HG03095 (cell line): ENCODE data around the gene C1orf185.
"Not testable (repeated sequence)": the region's sequence is repeated elsewhere in the genome, so short reads cannot be mapped to it uniquely, and the experiment has no call there.

ENCODE experiments used
- ATAC-seq: cut with Tn5 transposase; IDR thresholded peaks from one replicate; pipeline ENCODE4 v1.9.1; 2021; ENCODE audit warnings: moderate library complexity; ENCODE audit not compliant: unreplicated experiment

Gene C1orf185

DNA sequence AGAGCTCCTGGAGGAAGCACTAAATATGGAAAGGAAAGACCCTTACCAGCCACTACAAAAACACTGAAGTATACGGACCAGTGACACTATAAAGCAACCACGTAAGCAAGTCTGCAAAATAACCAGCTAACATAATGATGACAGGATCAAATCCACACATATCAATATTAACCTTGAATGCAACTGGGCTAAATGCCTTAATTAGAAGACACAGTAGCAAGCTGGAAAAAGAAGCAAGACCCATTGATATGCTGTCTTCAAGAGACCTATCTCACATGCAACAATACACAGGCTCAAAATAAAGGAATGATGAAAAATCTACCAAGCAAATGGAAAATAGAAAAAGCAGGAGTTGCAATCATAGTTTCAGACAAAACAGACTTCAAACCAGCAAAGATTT lies 31.0 kb downstream of the C1orf185 start:
- ATAC-seq = no peak

DNA sequence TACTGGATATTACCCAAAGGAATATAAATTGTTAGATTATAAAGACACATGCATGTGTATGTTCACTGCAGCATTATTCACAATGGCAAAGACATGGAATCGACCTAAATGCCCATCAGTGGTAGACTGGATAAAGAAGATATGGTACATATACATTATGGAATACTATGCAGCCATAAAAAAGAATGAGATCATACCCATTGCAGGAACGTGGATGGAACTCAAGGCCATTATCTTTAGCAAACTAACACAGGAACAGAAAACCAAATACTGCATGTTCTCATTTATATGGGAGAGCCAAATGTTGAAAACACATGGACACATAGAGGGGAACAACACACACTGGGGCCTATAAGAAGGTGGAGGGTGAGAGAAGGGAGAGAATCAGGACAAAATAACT lies 35.7 kb downstream of the C1orf185 start:
- not testable (repeated sequence) for ATAC-seq

DNA sequence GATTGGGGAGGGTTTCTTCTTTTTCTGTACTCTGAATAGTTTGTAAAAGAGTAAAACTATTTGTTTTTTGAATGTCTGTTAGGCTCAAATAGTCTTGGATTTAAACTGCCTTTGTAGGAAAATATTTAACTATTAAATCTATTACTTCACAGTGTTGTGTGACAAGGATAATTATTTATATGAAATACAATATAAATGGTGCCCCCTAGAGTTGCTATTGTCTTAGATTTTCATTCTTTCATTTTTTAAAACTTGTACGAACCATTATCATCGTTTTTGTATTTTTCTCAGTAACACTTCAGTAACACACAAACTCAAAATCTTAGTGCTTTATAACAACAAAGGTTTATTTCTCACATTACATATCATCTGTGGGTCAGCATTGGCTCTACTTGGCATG lies 37.4 kb downstream of the C1orf185 start:
- no peak for ATAC-seq

DNA sequence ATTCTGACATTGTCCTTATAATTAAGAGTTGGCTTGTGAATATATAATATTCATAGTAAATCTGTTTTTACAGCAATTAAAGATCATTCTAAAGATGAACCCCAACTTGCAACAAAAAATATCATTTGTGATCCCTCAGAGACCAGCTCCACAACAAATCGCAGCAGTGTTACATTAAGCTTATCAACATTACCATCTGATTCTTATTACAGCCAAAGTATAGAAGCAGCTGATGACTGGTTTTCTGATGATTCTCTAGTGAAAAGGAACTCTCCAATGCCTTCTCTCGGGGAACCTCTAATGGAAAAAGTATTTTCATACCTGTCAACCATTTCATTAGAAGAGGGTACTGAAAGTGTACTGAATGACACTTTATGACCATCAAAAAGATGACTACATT lies 45.4 kb downstream of the C1orf185 start:
- ATAC-seq = no peak

DNA sequence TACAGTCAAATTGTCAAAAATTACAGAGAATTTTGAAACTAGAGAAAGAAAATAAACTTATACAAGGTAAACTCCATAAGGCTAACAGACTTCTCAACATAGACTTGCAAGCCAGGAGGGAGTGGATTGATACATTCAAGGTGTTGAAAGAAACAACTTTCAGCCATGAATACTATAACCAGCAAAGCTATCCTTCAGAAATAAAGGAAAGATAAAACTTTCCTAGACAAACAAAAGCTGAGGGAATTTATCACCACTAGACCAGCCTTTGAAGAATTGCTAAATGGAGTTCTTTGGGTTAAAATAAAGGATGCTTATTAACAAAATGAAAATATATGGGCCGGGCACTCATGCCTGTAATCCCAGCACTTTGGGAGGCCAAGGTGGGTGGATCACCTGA lies 52.7 kb downstream of the C1orf185 start:
- no peak for ATAC-seq

DNA sequence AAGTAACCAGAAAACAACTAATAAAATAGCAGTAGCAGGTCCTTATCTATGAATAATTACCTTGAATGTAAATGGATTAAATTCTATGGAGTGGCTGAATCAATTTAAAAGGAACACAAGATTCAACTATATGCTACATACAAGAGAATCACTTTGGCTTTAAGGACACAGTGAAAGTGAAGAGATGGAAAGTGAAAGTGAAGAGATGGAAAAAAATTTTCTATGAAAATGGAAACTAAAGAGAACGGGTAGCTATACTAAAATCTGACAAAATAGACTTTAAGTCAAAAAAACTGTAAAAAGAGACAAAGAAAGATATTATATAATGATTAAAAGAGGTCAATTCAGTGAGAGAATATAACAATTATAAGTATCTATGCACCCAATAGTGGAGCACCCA lies 54.7 kb downstream of the C1orf185 start:
- no peak for ATAC-seq

DNA sequence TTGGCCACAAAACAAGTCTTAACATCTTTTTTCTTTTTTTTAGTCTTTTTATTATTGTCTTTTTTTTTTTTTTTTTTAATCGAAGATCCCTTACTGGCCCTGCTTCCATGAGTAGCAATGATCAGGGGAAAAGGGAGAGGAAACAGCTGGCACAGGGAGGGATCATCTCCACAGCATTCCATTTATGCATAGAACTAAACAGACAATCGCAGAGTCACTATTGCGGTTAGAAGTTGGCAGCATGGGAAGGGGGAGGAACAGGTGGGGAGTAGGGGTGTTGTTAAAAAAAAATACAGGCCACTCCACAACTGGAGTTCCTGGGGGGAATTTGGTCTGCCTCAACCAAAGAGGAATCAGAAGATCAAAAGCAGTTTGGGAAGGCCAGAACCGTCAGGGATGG lies 55.4 kb downstream of the C1orf185 start:
- no peak for ATAC-seq

DNA sequence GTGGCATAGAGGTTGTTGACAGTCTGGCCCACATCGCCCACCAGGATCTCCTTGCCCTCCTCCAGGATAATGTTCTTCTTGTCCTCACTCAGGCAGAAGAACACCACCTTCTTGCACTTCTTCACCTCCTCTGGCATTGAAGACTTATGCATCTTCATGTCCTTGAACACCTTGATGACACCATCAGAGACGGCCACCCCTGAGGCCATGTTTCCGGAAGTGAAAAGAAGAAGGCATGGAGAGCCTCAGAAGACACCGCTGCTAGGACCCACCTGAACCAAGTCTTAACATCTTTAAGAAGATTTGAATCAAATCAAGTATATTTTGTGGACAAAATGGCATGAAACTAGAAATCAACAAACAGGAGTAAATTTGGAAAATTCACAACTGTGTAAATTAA lies 56.2 kb downstream of the C1orf185 start:
- ATAC-seq = no peak

DNA sequence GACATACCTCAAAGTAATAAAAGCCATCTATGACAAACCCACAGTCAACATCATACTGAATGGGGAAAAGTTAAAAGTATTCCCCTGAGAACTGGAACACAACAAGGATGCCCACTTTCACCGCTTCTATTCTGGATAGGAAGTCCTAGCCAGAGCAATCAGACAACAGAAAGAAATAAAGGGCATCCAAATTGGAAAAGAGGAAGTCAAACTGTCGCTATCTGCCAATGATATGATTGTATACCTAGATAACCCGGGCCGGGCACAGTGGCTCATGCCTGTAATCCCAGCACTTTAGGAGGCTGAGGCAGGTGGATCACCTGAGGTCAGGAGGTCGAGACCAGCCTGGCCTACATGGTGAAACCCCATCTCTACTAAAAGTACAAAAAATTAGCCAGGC lies 60.5 kb downstream of the C1orf185 start:
- not testable (repeated sequence) for ATAC-seq

DNA sequence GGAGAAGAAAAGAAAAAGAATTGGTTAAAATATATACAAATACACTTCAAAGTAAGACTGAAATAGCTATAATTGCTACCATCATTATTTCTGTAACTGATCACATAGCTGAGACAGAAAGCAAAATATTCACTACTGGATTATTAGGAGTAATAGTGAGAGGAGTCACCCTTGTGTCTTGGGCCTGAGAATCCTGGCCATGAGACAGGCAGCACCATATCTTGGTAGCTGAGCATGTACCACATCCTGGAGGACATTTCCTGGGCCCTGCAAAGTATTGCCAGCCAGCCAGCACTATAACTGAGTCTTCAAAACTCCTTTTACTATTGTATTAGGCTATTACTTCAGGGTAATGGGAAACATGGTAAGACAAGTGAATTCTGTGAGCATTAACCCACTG lies 63.5 kb downstream of the C1orf185 start:
- no peak for ATAC-seq

DNA sequence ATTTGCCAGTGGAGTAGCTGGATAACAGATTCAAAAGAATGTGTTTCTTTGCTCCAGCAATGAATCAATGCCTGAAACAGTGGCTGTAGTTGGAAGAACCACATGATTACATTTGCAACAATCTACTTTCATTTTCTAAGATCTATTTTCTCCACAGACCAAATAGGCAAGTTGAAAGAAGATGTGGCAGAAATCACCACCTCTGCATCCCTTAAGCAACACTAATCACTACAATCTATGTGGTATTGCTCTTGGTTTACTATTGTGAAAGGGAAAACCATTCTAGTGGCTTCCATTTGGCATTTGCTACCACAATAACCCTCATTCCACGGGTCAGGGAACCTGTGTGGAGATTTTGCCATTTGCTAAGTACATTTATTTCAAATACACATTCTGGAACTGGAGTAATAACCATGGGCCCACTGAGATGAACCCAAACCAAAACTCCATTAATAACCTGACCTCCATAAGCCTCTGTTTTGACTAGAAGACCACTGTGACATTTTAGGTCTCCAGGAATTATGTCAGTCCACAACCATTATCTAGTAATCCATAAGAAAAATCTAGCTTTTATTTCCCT lies 66.3 kb downstream of the C1orf185 start:
- ATAC-seq = no peak

DNA sequence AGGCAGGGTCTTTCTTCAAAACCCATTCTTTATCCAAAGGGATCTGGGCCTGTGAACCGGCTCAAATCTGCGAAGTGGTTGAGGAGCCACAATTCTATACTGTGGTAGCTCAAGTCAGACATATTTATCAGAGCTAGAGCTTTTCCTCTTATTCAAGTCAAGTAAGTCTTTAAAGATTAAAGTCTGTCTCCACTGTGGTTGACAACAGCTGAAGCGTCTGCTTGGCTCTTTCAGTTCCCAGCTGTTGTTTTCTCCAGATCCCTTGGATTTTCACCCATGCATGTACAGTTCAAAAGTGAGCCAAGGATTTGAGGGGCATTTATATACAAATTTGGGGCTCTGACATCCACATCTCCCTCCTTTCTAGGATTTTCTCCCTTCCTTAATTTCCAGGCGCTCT lies 66.9 kb downstream of the C1orf185 start:
- no peak for ATAC-seq

DNA sequence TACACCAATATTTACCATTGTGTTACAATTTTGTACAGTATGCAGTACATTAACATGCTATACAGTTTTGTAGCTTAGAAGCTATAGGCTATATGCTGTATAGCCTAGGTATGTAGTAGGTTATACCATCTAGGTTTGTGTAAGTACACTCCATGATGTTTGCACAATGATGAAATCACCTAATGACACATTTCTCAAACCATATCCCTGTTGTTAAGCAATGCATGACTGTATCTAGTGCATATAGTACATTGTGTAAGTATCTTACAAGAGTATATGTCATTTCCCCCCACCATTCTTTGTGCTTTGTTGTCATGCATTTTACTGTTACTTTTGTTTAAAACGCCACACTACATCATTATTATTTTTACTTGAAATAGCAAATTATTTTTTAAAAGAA lies 68.3 kb downstream of the C1orf185 start:
- ATAC-seq = no peak

DNA sequence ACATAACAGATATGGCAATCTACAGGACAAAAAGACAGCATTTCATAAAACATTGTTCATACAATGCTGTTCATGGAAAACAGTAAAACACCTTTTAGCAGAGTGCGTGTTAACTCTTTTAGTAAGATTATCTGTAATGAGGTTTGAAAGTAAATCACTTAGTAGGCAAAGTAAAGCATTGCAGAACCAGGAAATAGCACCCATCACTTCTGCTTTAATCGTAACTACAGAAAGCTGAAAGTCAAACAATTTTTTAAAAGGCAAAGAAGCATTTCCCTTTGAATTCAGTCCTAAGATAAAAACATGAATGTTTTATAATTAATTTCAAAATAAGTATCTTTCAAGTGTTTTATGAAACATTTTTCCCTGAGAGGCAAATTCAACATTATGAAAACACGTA lies 70.8 kb downstream of the C1orf185 start:
- ATAC-seq = no peak

DNA sequence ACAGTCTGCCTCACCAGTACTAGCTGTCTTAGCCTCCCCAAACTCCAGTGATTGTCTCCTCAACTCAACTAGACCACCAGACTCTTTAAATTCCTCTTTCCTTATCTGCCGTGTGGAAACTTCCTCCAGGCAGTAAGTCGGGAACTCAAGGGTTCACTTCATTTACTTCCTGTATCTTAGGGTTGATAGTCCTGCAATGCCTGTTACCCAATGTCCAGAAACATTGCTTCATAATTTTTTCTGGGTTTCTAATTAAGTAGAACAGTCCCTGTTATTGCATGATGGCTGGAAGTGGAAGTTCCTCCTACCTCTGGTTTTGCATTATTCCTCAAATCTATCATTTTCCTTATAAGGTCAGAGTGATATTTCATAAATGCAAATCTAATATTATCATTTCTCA lies 73.2 kb downstream of the C1orf185 start:
- no peak for ATAC-seq

DNA sequence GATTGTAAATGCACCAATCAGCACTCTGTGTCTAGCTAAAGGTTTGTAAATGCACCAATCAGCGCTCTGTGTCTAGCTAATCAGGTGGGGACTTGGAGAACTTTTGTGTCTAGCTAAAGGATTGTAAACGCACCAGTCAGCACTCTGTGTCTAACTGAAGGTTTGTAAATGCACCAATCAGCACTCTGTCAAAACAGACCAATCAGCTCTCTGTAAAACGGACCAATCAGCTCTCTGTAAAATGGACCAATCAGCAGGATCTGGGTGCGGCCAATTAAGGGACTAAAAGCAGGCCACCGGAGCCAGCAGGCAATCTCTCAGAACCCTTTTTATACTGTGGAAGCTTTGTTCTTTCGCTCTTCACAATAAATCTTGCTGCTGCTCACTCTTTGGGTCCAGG lies 76.0 kb downstream of the C1orf185 start:
- ATAC-seq = not testable (repeated sequence)

DNA sequence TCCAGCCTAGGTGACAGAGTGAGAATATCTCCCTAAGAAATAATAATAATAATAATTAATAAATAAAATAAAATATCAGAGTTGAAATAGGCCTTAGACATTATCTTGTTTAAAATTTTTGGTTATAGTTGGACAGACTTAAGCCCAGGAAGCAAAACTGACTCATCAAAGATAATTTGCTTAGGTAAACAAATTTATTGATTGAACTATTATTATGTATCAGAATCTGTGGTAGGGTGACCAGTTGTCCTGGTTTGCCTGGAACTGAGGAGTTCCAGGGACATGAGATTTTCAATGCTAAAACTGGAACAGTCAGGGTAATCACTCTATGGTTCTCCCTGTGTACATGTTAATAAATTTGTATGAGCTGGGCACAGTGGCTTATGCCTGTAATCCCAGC lies 86.2 kb downstream of the C1orf185 start:
- no peak for ATAC-seq

DNA sequence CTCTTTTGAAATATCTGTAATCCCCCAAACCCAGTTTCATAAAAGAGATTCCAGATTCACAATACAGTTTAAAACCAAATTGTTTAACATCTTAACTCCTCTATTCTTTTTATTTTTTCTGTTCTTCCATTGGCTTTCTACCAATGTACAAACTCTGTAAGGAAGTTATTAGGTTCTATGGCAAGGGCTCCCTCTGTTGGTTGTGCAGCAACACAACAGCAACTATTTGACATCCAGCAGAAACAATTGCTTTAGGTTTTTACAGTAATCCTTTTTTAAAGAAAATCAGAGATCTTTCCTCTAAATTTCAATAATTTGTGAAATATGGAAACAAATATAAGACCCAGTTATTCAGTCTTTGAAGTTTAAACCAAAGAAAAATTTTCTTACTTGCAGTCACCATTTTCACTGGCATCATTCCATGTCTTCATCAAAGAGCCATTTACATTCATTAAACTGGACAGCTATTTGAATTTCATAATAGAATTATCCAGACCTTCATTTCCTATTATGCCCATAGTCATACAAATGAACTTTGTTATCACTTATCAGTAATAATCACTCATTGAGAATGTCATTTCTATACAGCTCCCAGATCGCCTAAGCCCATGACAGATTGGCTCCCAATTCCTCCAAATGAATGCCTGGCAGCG lies 87.5 kb downstream of the C1orf185 start:
- no peak for ATAC-seq

DNA sequence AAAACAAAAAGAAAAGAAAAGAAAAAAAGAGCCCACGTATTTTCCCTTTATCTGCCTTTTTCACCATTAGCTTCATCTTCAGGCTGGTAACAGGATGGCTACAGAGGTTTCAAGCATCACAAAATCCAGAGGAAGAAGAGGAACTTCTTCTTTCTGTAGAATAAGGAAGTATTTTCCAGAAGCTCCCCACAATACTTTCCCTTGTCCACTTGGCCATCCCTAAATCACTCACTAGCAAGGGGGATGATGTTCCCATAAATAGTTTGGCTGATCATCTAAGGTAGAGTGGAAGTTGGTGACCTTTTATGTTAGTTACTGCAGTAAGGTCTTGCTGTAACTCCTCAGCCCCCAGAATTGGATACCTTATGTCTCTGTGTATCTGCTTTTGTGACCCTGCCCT lies 88.9 kb downstream of the C1orf185 start:
- no peak for ATAC-seq

DNA sequence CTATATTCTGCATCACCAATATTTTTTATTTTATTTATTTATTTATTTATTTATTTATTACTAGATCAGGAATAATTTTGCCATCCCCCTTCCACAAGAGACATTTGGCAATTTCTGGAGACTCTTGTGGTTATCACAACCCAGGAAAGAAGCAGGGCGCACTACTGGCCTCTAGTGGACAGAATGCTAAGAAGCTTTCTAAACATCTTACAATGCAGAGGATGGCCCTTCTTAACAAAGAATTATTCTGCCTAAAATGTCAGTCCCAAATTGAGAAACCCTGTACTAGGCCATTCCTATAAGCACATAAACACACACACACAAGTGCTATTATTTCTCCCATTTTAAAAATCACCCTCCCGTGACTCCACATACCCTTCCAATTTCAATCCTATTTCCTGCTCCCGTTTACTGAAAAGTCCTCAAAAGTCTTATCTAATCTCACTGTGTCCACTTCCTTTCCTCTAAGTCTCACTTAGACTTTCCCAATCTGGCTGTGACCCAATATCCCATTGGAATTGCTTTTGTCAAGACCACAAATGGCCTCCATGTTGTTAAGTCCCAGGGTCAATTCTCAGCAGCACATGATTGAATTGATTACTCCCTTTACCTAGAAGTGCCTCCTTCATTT lies 90.3 kb downstream of the C1orf185 start:
- ATAC-seq = no peak

DNA sequence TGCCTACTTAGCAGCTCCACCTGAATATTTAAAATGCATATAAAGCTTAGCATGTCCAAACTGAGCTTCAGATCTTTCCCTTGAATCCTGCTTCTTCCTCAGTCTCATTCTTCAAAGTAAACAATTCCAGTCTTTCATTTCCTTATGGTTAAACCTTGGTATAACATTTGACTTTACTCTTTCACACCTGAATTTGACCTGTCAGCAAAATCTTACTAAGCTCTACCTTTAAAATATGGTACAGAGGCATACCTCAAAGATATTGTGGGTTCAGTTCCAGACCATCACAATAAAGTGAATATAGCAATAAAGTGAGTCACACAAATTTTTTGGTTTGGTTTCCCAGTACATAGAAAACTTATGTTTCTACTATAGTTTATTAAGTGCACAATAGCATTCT lies 91.5 kb downstream of the C1orf185 start:
- no peak for ATAC-seq
